ENCODE data around the gene AMIGO2. TPM values are rescaled to one million over a fixed set of nuclear protein-coding genes. Genes with fewer than 3 reads are reported as not detected.

AMIGO2 gene
- total RNA-seq, 1 experiment from 2014 or later: 6.5 TPM

- TF ChIP-seq, protein P1, sequence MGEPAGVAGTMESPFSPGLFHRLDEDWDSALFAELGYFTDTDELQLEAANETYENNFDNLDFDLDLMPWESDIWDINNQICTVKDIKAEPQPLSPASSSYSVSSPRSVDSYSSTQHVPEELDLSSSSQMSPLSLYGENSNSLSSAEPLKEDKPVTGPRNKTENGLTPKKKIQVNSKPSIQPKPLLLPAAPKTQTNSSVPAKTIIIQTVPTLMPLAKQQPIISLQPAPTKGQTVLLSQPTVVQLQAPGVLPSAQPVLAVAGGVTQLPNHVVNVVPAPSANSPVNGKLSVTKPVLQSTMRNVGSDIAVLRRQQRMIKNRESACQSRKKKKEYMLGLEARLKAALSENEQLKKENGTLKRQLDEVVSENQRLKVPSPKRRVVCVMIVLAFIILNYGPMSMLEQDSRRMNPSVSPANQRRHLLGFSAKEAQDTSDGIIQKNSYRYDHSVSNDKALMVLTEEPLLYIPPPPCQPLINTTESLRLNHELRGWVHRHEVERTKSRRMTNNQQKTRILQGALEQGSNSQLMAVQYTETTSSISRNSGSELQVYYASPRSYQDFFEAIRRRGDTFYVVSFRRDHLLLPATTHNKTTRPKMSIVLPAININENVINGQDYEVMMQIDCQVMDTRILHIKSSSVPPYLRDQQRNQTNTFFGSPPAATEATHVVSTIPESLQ (CRISPR knock-in tag; IDR thresholded peaks at IDR 0.05): no peak
- no peak for TF ChIP-seq ZBTB21 (CRISPR knock-in tag; IDR thresholded peaks at IDR 0.05; ENCODE audit: borderline replicate concordance)
- TF ChIP-seq, protein P2, sequence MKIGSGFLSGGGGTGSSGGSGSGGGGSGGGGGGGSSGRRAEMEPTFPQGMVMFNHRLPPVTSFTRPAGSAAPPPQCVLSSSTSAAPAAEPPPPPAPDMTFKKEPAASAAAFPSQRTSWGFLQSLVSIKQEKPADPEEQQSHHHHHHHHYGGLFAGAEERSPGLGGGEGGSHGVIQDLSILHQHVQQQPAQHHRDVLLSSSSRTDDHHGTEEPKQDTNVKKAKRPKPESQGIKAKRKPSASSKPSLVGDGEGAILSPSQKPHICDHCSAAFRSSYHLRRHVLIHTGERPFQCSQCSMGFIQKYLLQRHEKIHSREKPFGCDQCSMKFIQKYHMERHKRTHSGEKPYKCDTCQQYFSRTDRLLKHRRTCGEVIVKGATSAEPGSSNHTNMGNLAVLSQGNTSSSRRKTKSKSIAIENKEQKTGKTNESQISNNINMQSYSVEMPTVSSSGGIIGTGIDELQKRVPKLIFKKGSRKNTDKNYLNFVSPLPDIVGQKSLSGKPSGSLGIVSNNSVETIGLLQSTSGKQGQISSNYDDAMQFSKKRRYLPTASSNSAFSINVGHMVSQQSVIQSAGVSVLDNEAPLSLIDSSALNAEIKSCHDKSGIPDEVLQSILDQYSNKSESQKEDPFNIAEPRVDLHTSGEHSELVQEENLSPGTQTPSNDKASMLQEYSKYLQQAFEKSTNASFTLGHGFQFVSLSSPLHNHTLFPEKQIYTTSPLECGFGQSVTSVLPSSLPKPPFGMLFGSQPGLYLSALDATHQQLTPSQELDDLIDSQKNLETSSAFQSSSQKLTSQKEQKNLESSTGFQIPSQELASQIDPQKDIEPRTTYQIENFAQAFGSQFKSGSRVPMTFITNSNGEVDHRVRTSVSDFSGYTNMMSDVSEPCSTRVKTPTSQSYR (CRISPR knock-in tag; IDR thresholded peaks at IDR 0.05): no peak
- TF ChIP-seq ELF4 (CRISPR knock-in tag; IDR thresholded peaks at IDR 0.05; ENCODE audit: low read depth): no peak
- TF ChIP-seq SP1 (CRISPR knock-in tag; conservative IDR thresholded peaks at IDR 0.05): no peak
These were observed 38.4 kb downstream of the AMIGO2 start (continued) for GRCh38 chr12:47041327-47041726.

GRCh38 chr12:47039756-47040155, 40.0 kb downstream of the AMIGO2 start:
- Mint-ChIP-seq H3K4me3 (no peak overlapping the region), H3K36me3 (no peaks in the 10 kb centered on the region), H3K27ac (no peak overlapping the region), H3K9me3 (peaks cover 4% of the 10 kb centered on the region), H3K27me3 (ENCODE audit: low read depth) (no peaks in the 10 kb centered on the region), H3K4me1 (peaks cover 10% of the 10 kb centered on the region)
- TF ChIP-seq, protein P3, sequence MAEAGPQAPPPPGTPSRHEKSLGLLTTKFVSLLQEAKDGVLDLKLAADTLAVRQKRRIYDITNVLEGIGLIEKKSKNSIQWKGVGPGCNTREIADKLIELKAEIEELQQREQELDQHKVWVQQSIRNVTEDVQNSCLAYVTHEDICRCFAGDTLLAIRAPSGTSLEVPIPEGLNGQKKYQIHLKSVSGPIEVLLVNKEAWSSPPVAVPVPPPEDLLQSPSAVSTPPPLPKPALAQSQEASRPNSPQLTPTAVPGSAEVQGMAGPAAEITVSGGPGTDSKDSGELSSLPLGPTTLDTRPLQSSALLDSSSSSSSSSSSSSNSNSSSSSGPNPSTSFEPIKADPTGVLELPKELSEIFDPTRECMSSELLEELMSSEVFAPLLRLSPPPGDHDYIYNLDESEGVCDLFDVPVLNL (CRISPR knock-in tag; IDR thresholded peaks at IDR 0.05; ENCODE audit: borderline replicate concordance, low read depth): no peak
- TF ChIP-seq, protein P4, sequence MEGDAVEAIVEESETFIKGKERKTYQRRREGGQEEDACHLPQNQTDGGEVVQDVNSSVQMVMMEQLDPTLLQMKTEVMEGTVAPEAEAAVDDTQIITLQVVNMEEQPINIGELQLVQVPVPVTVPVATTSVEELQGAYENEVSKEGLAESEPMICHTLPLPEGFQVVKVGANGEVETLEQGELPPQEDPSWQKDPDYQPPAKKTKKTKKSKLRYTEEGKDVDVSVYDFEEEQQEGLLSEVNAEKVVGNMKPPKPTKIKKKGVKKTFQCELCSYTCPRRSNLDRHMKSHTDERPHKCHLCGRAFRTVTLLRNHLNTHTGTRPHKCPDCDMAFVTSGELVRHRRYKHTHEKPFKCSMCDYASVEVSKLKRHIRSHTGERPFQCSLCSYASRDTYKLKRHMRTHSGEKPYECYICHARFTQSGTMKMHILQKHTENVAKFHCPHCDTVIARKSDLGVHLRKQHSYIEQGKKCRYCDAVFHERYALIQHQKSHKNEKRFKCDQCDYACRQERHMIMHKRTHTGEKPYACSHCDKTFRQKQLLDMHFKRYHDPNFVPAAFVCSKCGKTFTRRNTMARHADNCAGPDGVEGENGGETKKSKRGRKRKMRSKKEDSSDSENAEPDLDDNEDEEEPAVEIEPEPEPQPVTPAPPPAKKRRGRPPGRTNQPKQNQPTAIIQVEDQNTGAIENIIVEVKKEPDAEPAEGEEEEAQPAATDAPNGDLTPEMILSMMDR (IDR thresholded peaks at IDR 0.05): no peak
- no peak for TF ChIP-seq USF2 (CRISPR knock-in tag; IDR thresholded peaks at IDR 0.05)
- no peak for TF ChIP-seq SOX15 (CRISPR knock-in tag; IDR thresholded peaks at IDR 0.05)
- no peak for TF ChIP-seq TCF7 (CRISPR knock-in tag; IDR thresholded peaks at IDR 0.05; ENCODE audit: low read depth)
- TF ChIP-seq, protein P1 (CRISPR knock-in tag; IDR thresholded peaks at IDR 0.05): no peak
- POLR2A ChIA-PET: interaction anchor here (0.6 kb wide), 1 partner anchor 1848 kb away, joined by 3 read pairs; no protein-coding TSS in a partner anchor
- CTCF ChIA-PET: interaction anchor here (0.8 to 1.4 kb wide), 3 partner anchors 18 to 369 kb away, joined by 3 to 5 read pairs (median 4); no protein-coding TSS in a partner anchor
- ATAC-seq: no peak
- no peak for DNase-seq (ENCODE audit: low spot score)

- Mint-ChIP-seq H3K4me3 (no peak overlapping the region), H3K27me3 (ENCODE audit: low read depth) (no peaks in the 10 kb centered on the region), H3K27ac (no peak overlapping the region), H3K9me3 (peaks cover 4% of the 10 kb centered on the region), H3K4me1 (peaks cover 17% of the 10 kb centered on the region), H3K36me3 (no peaks in the 10 kb centered on the region)
- ATAC-seq (no peak), DNase-seq (ENCODE audit: low spot score) (no peak)
- ChIA-PET POLR2A (no interaction called here), CTCF (interaction anchor here (1.4 kb wide), 1 partner anchor 18 kb away, joined by 4 read pairs; no protein-coding TSS in a partner anchor)
- TF ChIP-seq ZNF232 (CRISPR knock-in tag; IDR thresholded peaks at IDR 0.05) (no peak), NR1H2 (CRISPR knock-in tag; IDR thresholded peaks at IDR 0.05) (no peak), IRF1 (CRISPR knock-in tag; IDR thresholded peaks at IDR 0.05) (no peak), CREM (CRISPR knock-in tag; IDR thresholded peaks at IDR 0.05) (no peak), ZNF121 (CRISPR knock-in tag; IDR thresholded peaks at IDR 0.05) (no peak), SP1 (CRISPR knock-in tag; conservative IDR thresholded peaks at IDR 0.05) (no peak)
- TF ChIP-seq, protein P5, sequence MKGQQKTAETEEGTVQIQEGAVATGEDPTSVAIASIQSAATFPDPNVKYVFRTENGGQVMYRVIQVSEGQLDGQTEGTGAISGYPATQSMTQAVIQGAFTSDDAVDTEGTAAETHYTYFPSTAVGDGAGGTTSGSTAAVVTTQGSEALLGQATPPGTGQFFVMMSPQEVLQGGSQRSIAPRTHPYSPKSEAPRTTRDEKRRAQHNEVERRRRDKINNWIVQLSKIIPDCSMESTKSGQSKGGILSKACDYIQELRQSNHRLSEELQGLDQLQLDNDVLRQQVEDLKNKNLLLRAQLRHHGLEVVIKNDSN (CRISPR knock-in tag; IDR thresholded peaks at IDR 0.05): no peak
- TF ChIP-seq, protein P6, sequence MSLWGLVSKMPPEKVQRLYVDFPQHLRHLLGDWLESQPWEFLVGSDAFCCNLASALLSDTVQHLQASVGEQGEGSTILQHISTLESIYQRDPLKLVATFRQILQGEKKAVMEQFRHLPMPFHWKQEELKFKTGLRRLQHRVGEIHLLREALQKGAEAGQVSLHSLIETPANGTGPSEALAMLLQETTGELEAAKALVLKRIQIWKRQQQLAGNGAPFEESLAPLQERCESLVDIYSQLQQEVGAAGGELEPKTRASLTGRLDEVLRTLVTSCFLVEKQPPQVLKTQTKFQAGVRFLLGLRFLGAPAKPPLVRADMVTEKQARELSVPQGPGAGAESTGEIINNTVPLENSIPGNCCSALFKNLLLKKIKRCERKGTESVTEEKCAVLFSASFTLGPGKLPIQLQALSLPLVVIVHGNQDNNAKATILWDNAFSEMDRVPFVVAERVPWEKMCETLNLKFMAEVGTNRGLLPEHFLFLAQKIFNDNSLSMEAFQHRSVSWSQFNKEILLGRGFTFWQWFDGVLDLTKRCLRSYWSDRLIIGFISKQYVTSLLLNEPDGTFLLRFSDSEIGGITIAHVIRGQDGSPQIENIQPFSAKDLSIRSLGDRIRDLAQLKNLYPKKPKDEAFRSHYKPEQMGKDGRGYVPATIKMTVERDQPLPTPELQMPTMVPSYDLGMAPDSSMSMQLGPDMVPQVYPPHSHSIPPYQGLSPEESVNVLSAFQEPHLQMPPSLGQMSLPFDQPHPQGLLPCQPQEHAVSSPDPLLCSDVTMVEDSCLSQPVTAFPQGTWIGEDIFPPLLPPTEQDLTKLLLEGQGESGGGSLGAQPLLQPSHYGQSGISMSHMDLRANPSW (CRISPR knock-in tag; conservative IDR thresholded peaks at IDR 0.05; ENCODE audit: low read depth): no peak
These were observed 40.7 kb downstream of the AMIGO2 start for GRCh38 chr12:47039079-47039478.
